Type B pancreatic cell (in vitro differentiated cells): ENCODE results near the gene ADH7. TPM values are rescaled to one million over a fixed set of nuclear protein-coding genes. Genes with fewer than 3 reads are reported as not detected.

Experiments
- DNase-seq: peaks from one replicate; pipeline ENCODE4 v3.0.0; 2021; ENCODE audit warnings: mixed read lengths; ENCODE audit not compliant: unreplicated experiment; ENCODE audit errors: extremely low spot score
- H3K27ac Mint-ChIP-seq: 2 replicates; pipeline ENCODE4 v1.8.0; 2021; ENCODE audit warnings: mild to moderate bottlenecking, mixed read lengths
- H3K27me3 Mint-ChIP-seq: 2 replicates; pipeline ENCODE4 v1.8.0; 2021; ENCODE audit warnings: mixed read lengths
- H3K36me3 Mint-ChIP-seq: 2 replicates; pipeline ENCODE4 v1.8.0; 2021; ENCODE audit warnings: mixed read lengths
- H3K4me1 Mint-ChIP-seq: one replicate; pipeline ENCODE4 v1.8.0; 2021; ENCODE audit warnings: mixed read lengths; ENCODE audit not compliant: unreplicated experiment
- H3K4me3 Mint-ChIP-seq: 2 replicates; pipeline ENCODE4 v1.8.0; 2021; ENCODE audit warnings: mild to moderate bottlenecking, mixed read lengths
- H3K9me3 Mint-ChIP-seq: 2 replicates; pipeline ENCODE4 v1.8.0; 2021; ENCODE audit warnings: mixed read lengths
- total RNA-seq: library from RNA; stranded (reverse); gene quantifications from 2 replicates; pipeline ENCODE4 v1.2.1, GENCODE V29; 2021; ENCODE audit warnings: low replicate concordance
- TF ChIP-seq, protein P1 (sequence below): fragments of 200-600 bp; sonication (generic); conservative IDR thresholded peaks from 2 replicates; pipeline ENCODE4 v1.5.0; 2021; ENCODE audit warnings: antibody characterized with exemption, mild to moderate bottlenecking

The ADH7 gene
- total RNA-seq, 1 donor from 2014 or later = 0.17 TPM

DNA sequence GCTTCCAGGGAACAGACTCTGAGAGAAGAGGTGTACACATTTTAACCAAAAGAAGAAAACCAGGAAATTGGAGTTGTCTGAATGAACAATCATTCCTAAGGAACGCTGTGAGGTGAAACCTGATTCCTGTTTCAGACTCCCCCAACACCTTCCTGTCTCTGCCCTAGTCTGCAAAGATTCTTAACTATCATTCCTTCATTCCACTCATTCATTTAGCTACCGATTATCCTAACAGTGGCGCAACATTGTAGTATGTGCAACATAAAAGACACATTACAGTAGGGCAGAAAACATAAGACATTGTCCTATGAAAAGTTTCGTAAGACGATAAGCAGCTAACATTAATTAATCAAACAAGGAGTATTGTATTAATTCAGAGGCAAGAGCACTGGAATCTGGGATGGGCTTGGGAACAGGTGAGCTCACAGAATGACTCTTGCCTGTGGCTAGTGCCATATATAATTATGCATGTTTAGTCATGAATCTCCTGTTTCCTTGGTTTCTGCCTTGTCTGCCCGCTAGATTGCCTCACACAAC lies 23.8 kb upstream of the ADH7 start:
- peaks cover 4% of the 10 kb centered on the region for H3K4me1 Mint-ChIP-seq
- DNase-seq = no peak
- peaks cover 3% of the 10 kb centered on the region for H3K27me3 Mint-ChIP-seq
- no peaks in the 10 kb centered on the region for H3K36me3 Mint-ChIP-seq
- H3K4me3 Mint-ChIP-seq = no peak overlapping the region
- H3K9me3 Mint-ChIP-seq = no peaks in the 10 kb centered on the region
- TF ChIP-seq, protein P1, sequence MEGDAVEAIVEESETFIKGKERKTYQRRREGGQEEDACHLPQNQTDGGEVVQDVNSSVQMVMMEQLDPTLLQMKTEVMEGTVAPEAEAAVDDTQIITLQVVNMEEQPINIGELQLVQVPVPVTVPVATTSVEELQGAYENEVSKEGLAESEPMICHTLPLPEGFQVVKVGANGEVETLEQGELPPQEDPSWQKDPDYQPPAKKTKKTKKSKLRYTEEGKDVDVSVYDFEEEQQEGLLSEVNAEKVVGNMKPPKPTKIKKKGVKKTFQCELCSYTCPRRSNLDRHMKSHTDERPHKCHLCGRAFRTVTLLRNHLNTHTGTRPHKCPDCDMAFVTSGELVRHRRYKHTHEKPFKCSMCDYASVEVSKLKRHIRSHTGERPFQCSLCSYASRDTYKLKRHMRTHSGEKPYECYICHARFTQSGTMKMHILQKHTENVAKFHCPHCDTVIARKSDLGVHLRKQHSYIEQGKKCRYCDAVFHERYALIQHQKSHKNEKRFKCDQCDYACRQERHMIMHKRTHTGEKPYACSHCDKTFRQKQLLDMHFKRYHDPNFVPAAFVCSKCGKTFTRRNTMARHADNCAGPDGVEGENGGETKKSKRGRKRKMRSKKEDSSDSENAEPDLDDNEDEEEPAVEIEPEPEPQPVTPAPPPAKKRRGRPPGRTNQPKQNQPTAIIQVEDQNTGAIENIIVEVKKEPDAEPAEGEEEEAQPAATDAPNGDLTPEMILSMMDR = no peak
- H3K27ac Mint-ChIP-seq = peak overlapping the region; percentile 46

DNA sequence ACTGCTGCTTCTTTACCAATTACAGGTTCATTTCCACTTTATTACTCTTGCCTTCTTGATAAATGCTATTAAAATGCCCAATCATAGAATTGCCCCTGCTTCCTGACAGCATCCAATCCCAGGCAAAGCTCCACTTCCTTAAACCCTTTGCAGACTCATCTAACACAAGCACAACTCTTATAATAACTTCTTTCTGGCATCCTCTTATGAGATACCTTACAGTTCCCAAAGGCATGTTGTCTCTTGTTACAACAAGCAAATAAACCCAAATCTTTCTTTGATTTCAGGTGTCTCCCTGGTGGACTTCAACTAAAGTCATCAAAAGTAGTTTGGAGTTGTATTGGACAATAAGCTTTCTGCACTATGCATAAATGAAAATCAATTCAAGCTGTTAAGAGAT lies 22.5 kb upstream of the ADH7 start:
- Mint-ChIP-seq H3K4me3 (no peak overlapping the region), H3K27ac (no peak overlapping the region), H3K27me3 (no peaks in the 10 kb centered on the region), H3K9me3 (peaks cover 6% of the 10 kb centered on the region), H3K36me3 (no peaks in the 10 kb centered on the region), H3K4me1 (peaks cover 4% of the 10 kb centered on the region)
- no peak for DNase-seq
- TF ChIP-seq, protein P1 = no peak

DNA sequence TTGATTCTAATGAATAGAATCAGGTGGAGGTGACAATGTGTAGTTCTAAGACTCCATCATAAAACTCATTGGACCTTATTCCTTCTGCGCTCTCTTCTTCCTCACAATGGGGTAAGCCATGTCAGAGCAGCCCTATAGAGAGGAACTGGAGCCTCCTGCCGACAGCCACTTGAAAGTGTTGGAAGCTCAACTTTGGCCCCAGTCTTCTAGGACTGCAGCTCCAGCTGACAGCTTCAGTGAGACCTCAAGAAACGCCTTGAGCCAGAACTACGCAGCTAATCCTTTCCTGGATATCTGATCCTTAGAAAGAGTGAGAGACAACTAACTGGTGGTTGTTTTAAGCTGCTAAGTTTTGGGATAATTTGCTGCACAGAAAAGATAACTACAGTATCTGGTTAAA lies 22.1 kb upstream of the ADH7 start:
- DNase-seq = no peak
- Mint-ChIP-seq H3K9me3 (peaks cover 10% of the 10 kb centered on the region), H3K27ac (no peak overlapping the region), H3K4me1 (peaks cover 4% of the 10 kb centered on the region), H3K36me3 (no peaks in the 10 kb centered on the region), H3K27me3 (no peaks in the 10 kb centered on the region), H3K4me3 (no peak overlapping the region)
- TF ChIP-seq, protein P1 = no peak

DNA sequence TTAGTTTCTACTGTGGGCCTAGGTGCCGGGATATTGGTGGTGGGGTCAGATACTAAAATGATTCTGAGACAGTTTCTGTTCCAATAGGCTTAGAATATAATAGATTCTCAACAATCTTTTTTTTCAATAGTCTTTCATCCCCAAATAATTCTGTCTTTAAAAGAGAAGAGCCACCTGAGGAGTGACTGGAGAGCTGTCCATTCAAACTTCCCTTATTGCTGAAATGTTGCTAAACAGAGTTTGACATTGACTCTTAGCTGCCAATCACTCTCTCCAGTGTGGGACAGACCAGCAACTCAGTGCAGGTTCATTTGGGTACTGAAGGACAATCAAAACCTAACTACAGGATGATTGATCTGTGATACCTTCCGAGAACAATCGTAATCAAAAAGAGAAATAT lies 12.4 kb upstream of the ADH7 start:
- TF ChIP-seq, protein P1 = no peak
- Mint-ChIP-seq H3K4me3 (no peak overlapping the region), H3K36me3 (no peaks in the 10 kb centered on the region), H3K4me1 (peaks cover 10% of the 10 kb centered on the region), H3K27me3 (no peaks in the 10 kb centered on the region), H3K9me3 (peaks cover 3% of the 10 kb centered on the region), H3K27ac (peak overlapping the region; percentile 85)
- DNase-seq = no peak

DNA sequence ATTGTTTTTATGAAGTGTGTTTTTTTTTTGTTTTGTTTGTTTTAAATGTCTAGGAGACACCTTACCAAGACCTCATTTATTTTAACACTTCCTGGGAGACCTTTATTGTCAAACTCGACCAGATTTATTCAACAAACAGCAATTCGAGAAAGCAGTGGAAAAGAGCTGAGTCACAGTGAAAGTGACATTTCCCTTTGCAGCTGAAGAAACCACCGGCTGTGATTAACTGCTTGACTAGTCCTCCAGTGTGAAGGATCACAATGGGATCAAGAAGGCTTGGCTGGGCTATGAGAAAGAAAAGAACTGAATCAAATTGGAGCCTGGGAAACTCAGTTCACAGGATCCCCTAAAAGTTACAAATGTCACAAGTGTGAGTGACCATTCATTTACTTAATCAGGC lies 11.9 kb upstream of the ADH7 start:
- Mint-ChIP-seq H3K27me3 (no peaks in the 10 kb centered on the region), H3K36me3 (no peaks in the 10 kb centered on the region), H3K4me1 (peaks cover 10% of the 10 kb centered on the region), H3K27ac (peak overlapping the region; percentile 85), H3K9me3 (no peaks in the 10 kb centered on the region), H3K4me3 (no peak overlapping the region)
- no peak for DNase-seq
- TF ChIP-seq, protein P1 = no peak

DNA sequence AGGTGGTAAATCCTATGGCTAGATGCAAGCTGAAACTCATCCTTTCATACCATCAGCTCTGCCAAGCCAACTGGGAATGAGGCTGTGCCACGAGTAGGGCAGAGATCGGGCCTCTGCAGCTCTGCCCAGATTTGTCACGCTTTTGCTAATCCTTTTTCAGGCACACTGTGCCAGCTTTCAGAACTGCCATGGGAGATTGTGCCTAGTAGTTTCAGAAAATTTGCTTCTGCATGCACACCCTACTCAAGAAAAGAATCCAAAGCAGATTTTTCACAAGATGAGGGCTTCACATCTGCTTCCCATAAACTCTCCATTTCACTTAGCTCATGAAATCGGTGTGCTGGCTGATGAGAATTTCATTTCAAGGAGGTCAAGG lies 3.3 kb upstream of the ADH7 start:
- TF ChIP-seq, protein P1 = no peak
- Mint-ChIP-seq H3K9me3 (no peaks in the 10 kb centered on the region), H3K27me3 (no peaks in the 10 kb centered on the region), H3K4me3 (no peak overlapping the region), H3K36me3 (no peaks in the 10 kb centered on the region), H3K4me1 (peaks cover 8% of the 10 kb centered on the region), H3K27ac (no peak overlapping the region)
- DNase-seq = no peak
